Pancreas (tissue), 10 donors: Measurements from ENCODE around the gene MYO10. TPM values are rescaled to one million over a fixed set of nuclear protein-coding genes. Genes with fewer than 3 reads are reported as not detected.

Experiments used
- ATAC-seq, 4 donors: fragments of 200-7000 bp; cut with Tn5 transposase; one replicate each; pipeline versions ENCODE4 v1.8.0 to v1.9.1; 2020; ENCODE audit warnings: mild to moderate bottlenecking in 4 of 4, moderate library complexity in 4 of 4
- DNase-seq, 6 donors: peaks; one replicate each; pipeline ENCODE4 v3.0.0-alpha.2; 2020
- FAIRE-seq: peaks from 2 replicates; lab custom pipeline; 2012; peaks lifted over from hg19 to GRCh38; lab: Jason Lieb, UNC
- H3K27ac ChIP-seq, 4 donors: fragments of 200-600 bp; sonication (generic); 1 replicate in 3 of 4; 2 replicates in 1 of 4; pipeline versions ENCODE4 v1.5.0 to v1.8.0; 2020
- H3K27me3 ChIP-seq, 4 donors: fragments of 200-600 bp; one replicate each; pipeline ENCODE4 v1.8.0; 2021
- H3K36me3 ChIP-seq, 3 donors: fragments of 200-600 bp; sonication (generic) in 1 of 3; one replicate each; pipeline versions ENCODE4 v1.5.0 to v1.8.0; 2020 to 2021
- H3K4me1 ChIP-seq, 3 donors: fragments of 200-600 bp; one replicate each; pipeline ENCODE4 v1.8.0; 2021
- H3K4me3 ChIP-seq, 4 donors: fragments of 200-600 bp; sonication (generic) in 2 of 4; one replicate each; pipeline versions ENCODE4 v1.5.0 to v1.8.0; 2020 to 2021
- H3K9me3 ChIP-seq, 4 donors: fragments of 200-600 bp; one replicate each; pipeline ENCODE4 v1.8.0; 2021
- WGBS, 2 donors: extraction: QIAGEN DNeasy Blood & Tissue Kit; methylation state at CpG; one replicate each; pipeline ENCODE4 v1.1.7; 2013; 5-methylcytosine and 5-hydroxymethylcytosine counted together
- intact Hi-C, 3 donors: fragments of 100-400 bp; cut with DNase I; formaldehyde crosslinking; loops; one replicate each; pipeline versions ENCODE4 v1.11.1 to v1.14.2; 2022
- polyA plus RNA-seq, 2 donors: library from polyadenylated mRNA; stranded (reverse); fragments of 200-250 nt; gene quantifications; one replicate each; pipeline ENCODE4 v1.2.3, GENCODE V29; 2013
- total RNA-seq, 6 donors: library from RNA; stranded (reverse); fragmentation: NEBNext Ultra II Directional in 4 of 6; extraction: Animal tissue kit (Norgen Biotek cat#: 25700) in 4 of 6; gene quantifications; one replicate each; pipeline versions ENCODE4 v1.2.1 to v1.2.4, GENCODE V29; 2021 to 2023
- TF ChIP-seq, protein P1 (sequence below), 4 donors: fragments of 200-600 bp; sonication (generic) in 3 of 4; IDR thresholded peaks; one replicate each; pipeline versions ENCODE4 v1.5.0 to v1.8.0; 2021; ENCODE audit warnings: antibody characterized with exemption in 4 of 4
- donor health status: healthy with polysubstance abuse.
- donor health status: DM: no; HTN: no; CAD: no; lungs with moderate emphysema.
- donor health status: DM: no; HTN: no; CAD: no.
- donor health status: control.
- donor health status: control.
- donor health status: Bipolar disorder and iron deficiency.
- donor health status: DM: yes; HTN: yes; CAD: no.
- donor health status: DM: no; HTN: no; CAD: no.
- donor health status: DM: no; HTN: no; CAD: no.
- donor health status: DM: yes; HTN: yes; CAD: no.

The MYO10 gene
- total and polyA plus RNA-seq, 8 donors = 11.5 to 47.3 (median 34.8) TPM

GRCh38 chr5:16681876-16682275 lies 254.2 kb downstream of the MYO10 start:
- FAIRE-seq = no peak
- Histone ChIP-seq H3K36me3 (peaks cover 4 to 71% (median 12%) of the 10 kb centered on the region in 3 donors), H3K9me3 (no peaks in the 10 kb centered on the region), H3K4me1 (peaks cover 0 to 3% (median 0%) of the 10 kb centered on the region in 3 donors), H3K27me3 (no peaks in the 10 kb centered on the region), H3K4me3 (no peak overlapping the region), H3K27ac (no peak overlapping the region)
- ATAC-seq = no peak
- 86% methylated on average over 13 of the region's 13 CpGs for WGBS, 2 donors
- TF ChIP-seq, protein P1, sequence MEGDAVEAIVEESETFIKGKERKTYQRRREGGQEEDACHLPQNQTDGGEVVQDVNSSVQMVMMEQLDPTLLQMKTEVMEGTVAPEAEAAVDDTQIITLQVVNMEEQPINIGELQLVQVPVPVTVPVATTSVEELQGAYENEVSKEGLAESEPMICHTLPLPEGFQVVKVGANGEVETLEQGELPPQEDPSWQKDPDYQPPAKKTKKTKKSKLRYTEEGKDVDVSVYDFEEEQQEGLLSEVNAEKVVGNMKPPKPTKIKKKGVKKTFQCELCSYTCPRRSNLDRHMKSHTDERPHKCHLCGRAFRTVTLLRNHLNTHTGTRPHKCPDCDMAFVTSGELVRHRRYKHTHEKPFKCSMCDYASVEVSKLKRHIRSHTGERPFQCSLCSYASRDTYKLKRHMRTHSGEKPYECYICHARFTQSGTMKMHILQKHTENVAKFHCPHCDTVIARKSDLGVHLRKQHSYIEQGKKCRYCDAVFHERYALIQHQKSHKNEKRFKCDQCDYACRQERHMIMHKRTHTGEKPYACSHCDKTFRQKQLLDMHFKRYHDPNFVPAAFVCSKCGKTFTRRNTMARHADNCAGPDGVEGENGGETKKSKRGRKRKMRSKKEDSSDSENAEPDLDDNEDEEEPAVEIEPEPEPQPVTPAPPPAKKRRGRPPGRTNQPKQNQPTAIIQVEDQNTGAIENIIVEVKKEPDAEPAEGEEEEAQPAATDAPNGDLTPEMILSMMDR (IDR thresholded peaks at IDR 0.05) = no peak
- intact Hi-C loops = loop anchor here in 1 of 3 donors (10.0 kb wide), 1 partner anchor 513 kb away; no protein-coding TSS in a partner anchor
- no peak for DNase-seq

DNA sequence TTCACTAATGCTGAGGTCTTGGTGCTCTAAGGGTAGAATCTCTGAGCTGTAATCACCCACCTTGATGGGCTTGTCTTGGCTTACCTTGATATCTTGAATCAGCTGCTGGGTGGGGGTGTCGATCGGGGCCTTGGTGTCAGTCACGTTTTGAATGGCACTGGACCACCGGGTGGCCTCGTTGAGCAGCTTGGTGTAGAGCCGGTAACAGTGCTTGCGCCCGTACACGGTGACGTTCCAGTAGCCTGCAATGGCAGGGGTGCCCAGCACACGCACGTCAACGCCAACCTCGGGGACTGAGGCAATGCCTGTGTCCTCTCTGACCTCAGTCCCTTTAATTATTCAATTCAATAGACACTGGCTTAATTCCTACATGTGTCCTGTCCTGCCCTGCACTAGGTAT lies 256.2 kb downstream of the MYO10 start:
- TF ChIP-seq, protein P1 (IDR thresholded peaks at IDR 0.05) = no peak
- peaks cover 4 to 79% (median 18%) of the 10 kb centered on the region in 3 donors for H3K36me3 ChIP-seq
- ATAC-seq = no peak
- no peak overlapping the region for H3K27ac ChIP-seq
- no peaks in the 10 kb centered on the region for H3K9me3 ChIP-seq
- whole genome bisulfite sequencing, 2 donors = 81 to 85% methylated on average over 14 of the region's 14 CpGs
- H3K4me3 ChIP-seq = no peak overlapping the region
- H3K4me1 ChIP-seq = peaks cover 0 to 3% (median 0%) of the 10 kb centered on the region in 3 donors
- no peak for FAIRE-seq
- intact Hi-C loops = loop anchor here in 1 of 3 donors (10.0 kb wide), 1 partner anchor 515 kb away; no protein-coding TSS in a partner anchor
- H3K27me3 ChIP-seq = no peaks in the 10 kb centered on the region
- no peak for DNase-seq

GRCh38 chr5:16679190-16679589 lies 256.9 kb downstream of the MYO10 start:
- ATAC-seq (peak in 1 of 4 donors; percentile 17), DNase-seq (no peak), FAIRE-seq (no peak)
- Histone ChIP-seq H3K9me3 (no peaks in the 10 kb centered on the region), H3K27ac (no peak overlapping the region), H3K4me3 (no peak overlapping the region), H3K27me3 (no peaks in the 10 kb centered on the region), H3K4me1 (peaks cover 0 to 3% (median 0%) of the 10 kb centered on the region in 3 donors), H3K36me3 (peaks cover 6 to 80% (median 25%) of the 10 kb centered on the region in 3 donors)
- WGBS, 2 donors = 90 to 95% methylated on average over 9 of the region's 9 CpGs
- intact Hi-C loops = no loop called here
- TF ChIP-seq, protein P1 (IDR thresholded peaks at IDR 0.05) = no peak

GRCh38 chr5:16675806-16676205 lies 260.3 kb downstream of the MYO10 start:
- WGBS, 2 donors = 91% methylated on average over 9 of the region's 9 CpGs
- peaks cover 4 to 73% (median 36%) of the 10 kb centered on the region in 3 donors for H3K36me3 ChIP-seq

DNA sequence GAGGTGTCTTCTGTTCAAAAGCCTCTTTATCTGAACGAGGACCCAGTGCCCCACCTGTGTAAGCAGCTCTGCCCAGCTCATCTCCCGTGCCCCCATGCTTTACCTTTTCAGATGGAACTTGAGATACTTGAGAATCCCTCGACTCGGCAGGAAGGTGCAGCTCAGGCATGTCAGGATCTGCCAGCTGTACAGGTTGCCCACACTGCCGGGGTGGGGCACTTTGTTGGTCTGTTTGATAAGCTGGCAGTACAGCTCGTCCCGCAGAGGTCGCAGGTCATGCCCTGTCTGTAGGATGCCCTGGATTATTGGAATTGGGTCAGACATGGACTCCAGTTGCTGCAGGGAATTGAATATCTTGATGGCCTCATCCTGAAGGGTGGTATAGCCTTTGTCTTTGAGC lies 261.3 kb downstream of the MYO10 start:
- WGBS, 2 donors = 73 to 78% methylated on average over 8 of the region's 8 CpGs
- Histone ChIP-seq H3K27ac (no peak overlapping the region), H3K9me3 (no peaks in the 10 kb centered on the region), H3K27me3 (no peaks in the 10 kb centered on the region), H3K4me1 (peaks cover 0 to 18% (median 0%) of the 10 kb centered on the region in 3 donors), H3K4me3 (no peak overlapping the region), H3K36me3 (peaks cover 3 to 63% (median 29%) of the 10 kb centered on the region in 3 donors)
- DNase-seq (no peak), ATAC-seq (no peak), FAIRE-seq (no peak)
- TF ChIP-seq, protein P1 (IDR thresholded peaks at IDR 0.05) = no peak
- intact Hi-C loops = no loop called here

More at GRCh38 chr5:16675806-16676205, 260.3 kb downstream of the MYO10 start:
- intact Hi-C loops = no loop called here
- TF ChIP-seq, protein P1 (IDR thresholded peaks at IDR 0.05) = no peak
- peaks cover 0 to 7% (median 0%) of the 10 kb centered on the region in 3 donors for H3K4me1 ChIP-seq
- DNase-seq = no peak
- FAIRE-seq = no peak
- ATAC-seq = no peak
- no peaks in the 10 kb centered on the region for H3K9me3 ChIP-seq
- H3K27ac ChIP-seq = no peak overlapping the region
- H3K27me3 ChIP-seq = no peaks in the 10 kb centered on the region
- H3K4me3 ChIP-seq = no peak overlapping the region
